ENCODE measurements around the gene FOXK1.

The FOXK1 gene

GRCh38 chr7:4817178-4817901, 135.2 kb downstream of the FOXK1 start:
- no peak for TF ChIP-seq CTCF (IDR thresholded peaks at IDR 0.05; ENCODE audit: low read length, missing control alignments)
- H3K4me3 ChIP-seq (replicated peaks; ENCODE audit: low read depth, low read length) = no peak overlapping the region

GRCh38 chr7:4818000-4818794, 136.1 kb downstream of the FOXK1 start:
- no peak overlapping the region for H3K4me3 ChIP-seq (replicated peaks; ENCODE audit: low read depth, low read length)
- TF ChIP-seq CTCF (IDR thresholded peaks at IDR 0.05; ENCODE audit: low read length, missing control alignments) = no peak
- no peak for DNase-seq (ENCODE audit: low read depth)

More at GRCh38 chr7:4817178-4817901, 135.2 kb downstream of the FOXK1 start:
- no peak for DNase-seq (ENCODE audit: low read depth)

- no peak overlapping the region for H3K4me3 ChIP-seq (replicated peaks; ENCODE audit: low read depth, low read length)
- DNase-seq (ENCODE audit: low read depth) = no peak
- no peak for TF ChIP-seq CTCF (IDR thresholded peaks at IDR 0.05; ENCODE audit: low read length, missing control alignments)
Measured at GRCh38 chr7:4819560-4820404, 137.7 kb downstream of the FOXK1 start.

GRCh38 chr7:4820405-4820966, 138.4 kb downstream of the FOXK1 start:
- TF ChIP-seq CTCF (IDR thresholded peaks at IDR 0.05; ENCODE audit: low read length, missing control alignments) = no peak
- no peak overlapping the region for H3K4me3 ChIP-seq (replicated peaks; ENCODE audit: low read depth, low read length)
- DNase-seq (ENCODE audit: low read depth) = no peak

Measured in fibroblast of pulmonary artery (primary cell).